Dedifferentiated amniotic fluid mesenchymal stem cell (primary cell): ENCODE measurements around the gene ETNK2.
"Not testable (repeated sequence)": the region's sequence is repeated elsewhere in the genome, so short reads cannot be mapped to it uniquely, and the experiment has no call there.

Experiments
- DNase-seq: peaks from one replicate; pipeline ENCODE4 v3.0.0-alpha.2; 2016; ENCODE audit errors: extremely low spot score

ETNK2 gene

DNA sequence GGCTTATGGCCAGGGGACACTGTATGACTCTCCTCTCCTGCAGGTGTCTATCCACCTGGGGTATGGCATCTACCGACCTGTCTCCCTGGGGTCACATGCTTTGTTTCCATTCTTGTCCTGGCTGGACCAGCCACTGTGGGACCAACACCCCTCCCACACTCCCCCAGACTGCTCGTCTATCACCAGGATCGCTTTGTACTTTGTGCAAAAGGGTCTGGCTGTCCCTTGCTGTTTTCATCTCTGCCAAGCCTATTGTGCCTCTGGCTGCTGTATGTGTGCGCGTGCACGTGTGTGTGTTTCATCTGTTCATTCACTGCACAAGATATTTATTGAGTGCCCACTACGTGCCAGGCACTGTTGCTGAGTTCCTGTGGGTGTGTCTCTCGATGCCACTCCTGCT, 25.5 kb downstream of the ETNK2 start:
- no peak for DNase-seq

DNA sequence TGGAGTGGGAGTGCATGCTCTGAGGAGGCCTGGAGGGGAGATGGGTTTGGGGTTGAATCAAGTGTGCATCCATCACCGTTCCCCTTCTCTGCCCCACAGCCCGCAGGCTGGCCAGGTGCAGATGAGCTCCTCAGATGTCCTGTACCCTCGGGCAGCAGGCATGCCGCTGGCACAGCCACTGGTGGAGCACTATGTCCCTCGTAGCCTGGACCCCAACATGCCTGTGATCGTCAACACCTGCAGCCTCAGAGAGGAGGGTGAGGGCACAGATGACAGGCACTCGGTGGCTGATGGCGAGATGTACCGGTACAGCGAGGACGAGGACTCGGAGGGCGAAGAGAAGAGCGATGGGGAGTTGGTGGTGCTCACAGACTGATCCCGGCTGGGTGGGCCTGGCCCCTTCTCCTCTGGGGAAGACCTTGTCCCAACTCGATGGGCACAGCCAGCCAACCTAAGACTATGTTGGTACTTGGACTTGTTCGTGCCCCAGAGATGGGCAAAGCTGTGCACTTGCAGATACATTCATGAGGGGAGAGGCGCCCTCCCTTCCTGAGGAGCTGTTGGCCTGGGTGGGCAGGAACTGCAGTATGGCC, 26.0 kb downstream of the ETNK2 start:
- DNase-seq, result no peak

DNA sequence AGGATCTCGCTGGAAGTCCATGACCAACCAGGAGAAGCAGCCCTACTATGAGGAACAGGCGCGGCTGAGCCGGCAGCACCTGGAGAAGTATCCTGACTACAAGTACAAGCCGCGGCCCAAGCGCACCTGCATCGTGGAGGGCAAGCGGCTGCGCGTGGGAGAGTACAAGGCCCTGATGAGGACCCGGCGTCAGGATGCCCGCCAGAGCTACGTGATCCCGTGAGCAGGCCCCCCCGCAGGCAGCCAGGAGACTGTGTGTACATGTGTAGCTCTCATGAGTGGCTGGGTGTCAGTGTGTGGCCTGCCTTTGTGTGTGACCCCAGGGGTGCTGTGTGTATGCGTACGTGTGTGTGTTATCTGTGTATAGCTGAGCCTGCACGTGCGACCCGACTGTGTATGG, 27.2 kb downstream of the ETNK2 start:
- DNase-seq, result no peak

DNA sequence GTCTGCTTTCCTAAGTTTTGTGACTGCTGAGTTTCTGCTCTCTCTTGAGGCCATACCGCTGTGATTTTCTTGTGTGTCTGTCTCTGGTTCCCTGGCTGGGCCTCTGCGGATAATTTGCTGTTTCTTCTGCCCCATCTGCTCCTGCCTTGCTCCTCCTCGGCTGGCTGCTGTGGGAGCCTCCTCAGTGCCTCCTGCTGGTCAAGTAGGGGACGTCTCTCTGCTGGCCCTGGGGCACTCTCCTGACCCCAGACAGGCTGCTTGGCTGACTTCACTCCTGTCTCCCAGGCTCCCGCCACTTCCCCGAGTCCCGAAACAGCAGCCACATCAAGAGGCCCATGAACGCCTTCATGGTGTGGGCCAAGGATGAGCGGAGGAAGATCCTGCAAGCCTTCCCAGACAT, 28.5 kb downstream of the ETNK2 start:
- no peak for DNase-seq

DNA sequence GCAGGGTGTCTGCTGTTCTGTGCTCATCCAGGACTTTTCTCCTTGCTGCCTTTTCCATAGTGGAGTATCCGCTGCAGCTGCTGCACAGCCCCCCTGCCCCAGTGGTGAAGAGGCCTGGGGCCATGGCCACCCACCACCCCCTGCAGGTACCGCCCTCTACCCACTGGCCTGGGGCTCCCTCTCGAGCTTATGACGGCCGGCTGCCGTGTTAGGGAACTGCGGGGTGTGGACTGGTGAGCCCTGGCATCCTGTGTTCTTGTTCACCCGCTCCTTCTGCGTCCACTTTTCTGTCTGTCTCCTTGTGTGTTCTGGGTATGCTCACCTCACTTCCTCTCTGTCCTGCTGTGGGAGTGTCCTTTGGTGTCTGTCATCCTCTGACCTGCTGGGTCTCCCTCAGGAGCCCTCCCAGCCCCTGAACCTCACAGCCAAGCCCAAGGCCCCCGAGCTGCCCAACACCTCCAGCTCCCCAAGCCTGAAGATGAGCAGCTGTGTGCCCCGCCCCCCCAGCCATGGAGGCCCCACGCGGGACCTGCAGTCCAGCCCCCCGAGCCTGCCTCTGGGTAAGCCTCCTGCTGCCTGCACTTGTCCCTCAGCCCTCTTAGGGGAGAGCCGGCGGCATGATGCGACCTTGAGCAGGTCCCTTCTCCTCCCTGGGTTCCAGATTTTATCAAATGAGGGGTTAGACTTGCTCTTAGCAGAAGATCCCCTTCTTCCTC, 29.8 kb downstream of the ETNK2 start:
- no peak for DNase-seq

DNA sequence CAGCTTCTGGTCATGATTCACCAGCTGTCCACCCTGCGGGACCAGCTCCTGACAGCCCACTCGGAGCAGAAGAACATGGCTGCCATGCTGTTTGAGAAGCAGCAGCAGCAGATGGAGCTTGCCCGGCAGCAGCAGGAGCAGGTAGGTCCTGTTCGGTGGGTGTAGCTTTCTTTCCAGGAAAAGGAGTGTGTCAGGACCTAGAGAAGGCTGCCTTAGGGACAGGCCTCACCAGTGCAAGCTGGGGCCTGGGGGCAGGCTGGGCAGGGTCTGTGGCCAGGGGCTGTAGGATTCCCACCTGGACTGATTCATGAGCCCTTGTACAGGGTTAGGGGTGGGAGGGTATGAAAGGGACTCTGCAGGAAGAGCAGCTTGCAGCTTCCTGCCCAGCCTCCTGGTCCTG, 35.3 kb downstream of the ETNK2 start:
- no peak for DNase-seq

DNA sequence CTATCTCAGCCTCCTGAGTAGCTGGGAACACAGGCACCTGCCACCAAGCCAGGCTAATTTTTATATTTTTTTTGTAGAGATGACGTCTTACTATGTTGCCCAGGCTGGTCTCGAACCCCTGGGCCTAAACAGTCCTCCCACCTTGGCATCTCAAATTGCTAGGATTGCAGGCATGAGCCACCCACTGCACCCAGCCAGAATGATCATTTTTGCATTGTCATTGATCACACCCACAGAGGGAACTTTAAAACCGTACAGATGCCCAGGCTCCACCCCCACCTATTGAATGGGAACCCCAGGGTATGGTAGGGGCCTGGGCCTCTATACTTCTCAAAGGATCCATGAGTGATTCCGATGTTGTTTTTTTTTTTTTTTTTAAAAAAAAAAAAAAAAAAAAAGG, 36.7 kb downstream of the ETNK2 start:
- no peak for DNase-seq

DNA sequence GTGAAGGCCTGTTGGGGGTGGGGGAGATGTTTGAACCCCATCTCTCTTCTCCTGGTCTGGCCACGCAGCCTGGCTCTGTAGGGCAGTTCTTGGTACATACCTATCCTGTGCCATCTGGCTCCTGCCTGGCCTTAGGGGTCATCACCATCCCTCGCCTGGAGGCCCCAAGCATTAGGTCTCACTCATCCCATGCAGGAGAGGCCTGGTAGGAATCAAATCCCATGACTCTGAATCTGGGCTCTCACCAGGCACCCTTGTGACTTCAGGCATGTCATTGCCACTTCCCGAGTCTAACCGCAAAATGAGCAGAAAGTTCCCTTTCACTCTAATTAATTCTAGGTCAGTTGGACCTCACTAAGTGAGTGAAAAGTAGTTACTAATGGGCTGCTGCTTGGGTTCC, 37.2 kb downstream of the ETNK2 start:
- DNase-seq, result no peak

DNA sequence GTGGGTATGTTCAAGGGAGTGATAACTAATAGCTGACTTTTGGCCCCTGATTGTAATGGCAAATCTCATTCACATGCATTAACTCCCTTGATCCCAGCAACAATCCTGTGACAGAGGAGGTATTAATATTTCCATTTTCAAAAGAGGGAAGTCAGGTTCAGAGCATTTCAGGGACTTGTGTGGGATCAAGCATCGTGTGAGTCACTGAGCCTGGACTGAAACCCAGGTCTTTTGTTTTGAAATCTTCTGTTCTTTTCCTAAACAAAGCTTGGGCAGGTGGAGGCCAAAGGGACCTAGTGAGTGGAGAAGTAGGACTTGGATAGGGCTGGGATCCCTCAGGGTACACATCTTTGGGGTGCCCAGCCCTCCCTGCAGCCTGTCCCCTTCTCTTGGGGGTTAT, 37.9 kb downstream of the ETNK2 start:
- DNase-seq, result no peak

DNA sequence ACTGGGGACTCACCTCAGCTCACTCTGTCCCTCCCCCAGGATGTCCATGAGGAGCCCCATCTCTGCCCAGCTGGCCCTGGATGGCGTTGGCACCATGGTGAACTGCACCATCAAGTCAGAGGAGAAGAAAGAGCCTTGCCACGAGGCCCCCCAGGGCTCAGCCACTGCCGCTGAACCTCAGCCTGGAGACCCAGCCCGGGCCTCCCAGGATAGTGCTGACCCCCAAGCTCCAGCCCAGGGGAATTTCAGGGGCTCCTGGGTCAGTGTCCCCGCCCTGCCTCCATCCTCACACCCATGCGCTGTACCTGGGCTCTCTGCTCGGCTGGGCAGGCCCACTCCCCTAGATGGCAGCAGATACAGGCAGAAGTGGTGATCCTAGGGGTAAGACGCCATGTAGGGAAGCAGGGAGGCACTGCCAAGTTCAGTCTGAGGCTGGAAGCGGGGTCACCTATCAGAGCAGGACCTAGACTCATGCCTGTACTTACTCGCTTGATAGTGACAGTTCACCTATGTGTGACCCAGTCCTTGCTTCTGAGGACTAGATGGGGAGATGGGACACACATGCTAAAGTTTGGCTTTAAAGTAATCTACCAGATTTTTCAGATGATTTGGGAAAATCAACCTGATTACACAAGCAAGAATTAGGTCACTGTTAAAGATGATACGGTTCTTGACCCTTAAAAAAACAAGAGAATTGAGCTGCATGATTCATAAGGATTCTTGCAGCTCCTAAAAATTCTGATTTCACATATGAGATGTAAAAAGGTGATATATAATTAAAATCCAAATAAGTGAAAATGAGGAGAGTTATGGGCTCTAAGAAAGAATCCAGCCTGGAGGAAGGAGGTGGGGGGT, 38.7 kb downstream of the ETNK2 start:
- DNase-seq, result no peak

DNA sequence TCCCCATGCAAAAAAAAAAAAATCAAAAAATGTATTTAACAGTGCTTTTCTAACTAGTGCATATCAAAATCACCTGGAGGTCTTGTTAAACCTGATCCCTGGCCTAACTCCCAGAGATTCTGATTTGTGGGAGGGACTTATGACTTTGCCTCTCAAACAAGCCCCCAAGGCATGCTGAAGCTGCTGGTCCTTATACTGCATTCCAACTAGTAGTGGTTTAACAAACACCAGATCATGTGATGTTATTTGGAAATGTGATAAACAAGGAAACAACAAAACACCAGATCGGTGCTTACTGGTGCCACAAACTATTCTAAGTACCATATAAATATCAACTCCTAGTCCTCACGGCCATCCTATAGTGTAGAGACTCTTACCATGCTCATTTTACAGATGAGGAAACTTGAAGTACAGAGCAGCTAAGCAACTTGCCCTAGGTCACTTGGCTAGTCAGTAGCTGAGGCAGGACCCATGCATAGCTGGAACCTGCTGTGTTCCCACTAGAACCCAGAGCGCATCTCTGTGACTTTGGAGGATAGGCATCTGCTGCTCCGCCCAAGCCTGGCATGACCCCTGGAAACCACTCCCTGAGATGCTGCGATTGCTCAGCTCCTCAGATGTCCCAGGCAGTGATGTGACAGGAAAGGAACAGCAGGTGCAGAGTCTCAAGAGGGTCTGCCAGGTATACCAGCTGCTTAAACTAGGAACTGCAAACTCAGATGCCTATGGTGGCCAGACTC, 40.8 kb downstream of the ETNK2 start:
- no peak for DNase-seq

DNA sequence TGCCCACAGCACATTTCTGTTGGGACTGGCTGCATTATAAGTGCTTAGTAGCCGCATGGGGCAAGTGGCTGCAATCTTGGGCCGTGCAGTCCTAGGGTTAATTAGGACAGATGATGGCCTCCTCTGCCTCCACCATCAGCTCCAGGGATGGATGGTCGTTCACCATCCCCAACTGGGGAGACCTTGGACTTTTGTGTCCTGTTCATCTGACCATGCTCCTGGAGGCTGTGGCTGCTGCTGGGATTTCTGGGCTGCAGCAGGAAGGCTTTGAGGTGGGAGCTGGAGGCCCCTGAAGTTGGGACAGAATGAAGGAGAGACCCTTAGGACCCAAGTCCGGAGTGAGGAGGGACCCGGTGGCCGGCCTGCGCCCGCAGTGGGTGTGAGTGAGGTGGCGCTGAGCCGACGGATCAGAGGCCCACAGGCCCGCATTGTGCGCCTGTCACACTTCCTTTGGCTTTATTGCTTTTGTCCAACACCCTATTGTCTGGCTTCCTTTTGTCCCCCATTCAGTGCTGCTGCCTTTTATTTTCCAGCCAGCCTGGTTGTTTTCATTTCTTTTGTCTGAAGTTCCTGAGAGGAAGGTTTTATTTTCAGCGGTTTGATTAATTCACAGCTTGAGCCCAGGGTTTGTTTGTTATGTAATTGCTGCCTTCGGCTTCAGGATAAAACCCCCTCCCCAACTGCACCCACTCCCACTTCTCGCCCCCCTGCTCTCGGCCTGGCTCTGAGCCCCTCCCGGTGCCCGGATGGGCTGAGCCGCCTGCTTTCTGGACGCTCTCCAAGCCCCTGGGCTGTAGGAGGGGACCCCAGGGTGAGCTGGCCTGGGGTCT, 43.3 kb downstream of the ETNK2 start:
- DNase-seq, result no peak

DNA sequence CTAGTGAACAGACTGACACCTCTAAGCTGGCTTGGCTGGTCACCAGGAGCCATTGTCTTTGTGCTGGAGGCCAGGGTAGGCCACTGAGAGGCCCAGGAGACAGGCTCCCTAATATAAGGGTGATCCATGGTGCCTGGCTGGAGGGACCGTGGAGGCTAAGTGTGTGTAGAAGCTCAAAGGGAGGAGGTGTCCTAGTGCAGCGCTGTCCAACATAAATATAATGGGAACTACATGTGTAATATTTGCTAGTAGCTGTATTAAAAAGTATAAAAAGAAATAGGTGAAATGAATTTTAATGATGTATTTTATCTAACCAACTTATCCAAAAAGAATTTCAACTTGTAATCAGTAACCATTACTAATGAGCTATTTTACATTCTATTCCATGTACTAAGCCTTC, 44.0 kb downstream of the ETNK2 start:
- no peak for DNase-seq

DNA sequence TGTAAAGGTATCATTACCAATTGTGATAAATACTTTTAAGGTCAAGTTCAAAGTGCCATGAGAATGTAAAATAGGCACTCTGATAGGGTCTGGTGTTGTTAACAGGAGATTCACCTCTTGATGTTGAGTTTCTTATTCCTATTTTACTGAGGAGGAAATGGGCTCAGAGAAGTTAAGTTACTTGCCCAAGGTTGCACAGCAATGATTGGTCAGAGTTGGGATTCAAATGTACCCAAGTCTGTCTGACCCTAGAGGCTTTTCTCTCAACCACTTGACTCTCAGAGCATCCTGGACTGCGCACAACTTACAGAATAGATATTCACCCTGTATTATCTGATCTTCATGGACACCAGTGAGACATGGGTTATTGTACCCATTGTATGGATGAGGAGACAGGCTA, 45.0 kb downstream of the ETNK2 start:
- DNase-seq, result no peak

DNA sequence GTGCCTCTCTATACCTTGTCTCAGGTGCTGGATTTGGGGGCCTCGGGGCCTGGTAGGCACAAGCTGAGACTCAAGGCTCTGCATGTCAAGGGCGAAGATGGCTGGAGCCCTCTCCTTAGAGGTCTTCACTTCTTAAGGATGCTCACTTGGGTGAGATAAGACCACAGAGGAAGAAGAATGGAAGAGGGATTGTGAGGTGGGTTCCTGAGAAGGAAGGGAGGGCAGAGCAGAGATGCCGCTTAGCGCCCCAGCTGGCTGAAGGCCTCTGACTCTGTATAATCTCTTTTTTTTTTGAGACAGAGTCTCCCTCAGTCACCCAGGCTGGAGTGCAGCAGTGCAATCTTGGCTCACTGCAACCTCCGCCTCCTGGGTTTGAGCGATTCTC, 46.7 kb downstream of the ETNK2 start:
- DNase-seq, result no peak

DNA sequence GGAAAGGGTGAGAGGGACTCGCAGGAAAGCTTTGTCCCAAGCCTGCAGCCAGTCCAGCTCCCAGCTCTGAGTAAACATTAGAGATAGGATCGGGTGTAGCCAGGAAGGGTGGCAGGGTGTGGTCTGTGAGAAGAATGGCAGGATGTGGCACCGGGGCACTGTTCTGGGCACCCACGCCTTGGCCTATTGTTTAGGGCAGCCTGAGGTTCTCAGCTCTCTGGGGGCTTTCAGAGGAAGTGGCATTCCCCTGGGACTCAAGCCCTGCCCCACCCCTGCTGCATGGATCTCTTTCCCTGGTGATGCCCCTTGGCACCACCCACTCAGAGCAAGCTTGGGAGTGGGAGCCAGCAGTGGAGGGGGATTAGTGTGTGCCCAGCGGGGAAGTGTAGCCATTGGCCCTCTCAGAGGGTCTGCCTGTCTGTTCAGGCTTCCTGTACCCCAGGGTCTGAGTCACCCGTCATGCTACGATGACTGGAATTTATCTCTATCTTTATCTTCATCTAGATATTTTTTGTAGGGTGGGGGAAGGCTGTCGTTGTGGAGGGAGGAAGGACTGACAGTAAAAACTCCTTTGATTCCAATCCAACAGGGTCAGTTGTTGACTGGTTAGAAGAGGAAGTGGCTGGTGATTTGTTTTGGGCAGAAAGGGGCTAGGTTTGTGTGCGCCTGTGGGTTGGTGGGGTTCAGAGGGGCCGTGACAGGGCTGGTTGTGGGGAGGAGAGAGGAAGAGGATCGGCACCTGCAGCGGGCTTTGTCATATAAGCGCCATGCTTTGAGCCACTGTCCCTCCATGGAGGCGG, 47.3 kb downstream of the ETNK2 start:
- no peak for DNase-seq

DNA sequence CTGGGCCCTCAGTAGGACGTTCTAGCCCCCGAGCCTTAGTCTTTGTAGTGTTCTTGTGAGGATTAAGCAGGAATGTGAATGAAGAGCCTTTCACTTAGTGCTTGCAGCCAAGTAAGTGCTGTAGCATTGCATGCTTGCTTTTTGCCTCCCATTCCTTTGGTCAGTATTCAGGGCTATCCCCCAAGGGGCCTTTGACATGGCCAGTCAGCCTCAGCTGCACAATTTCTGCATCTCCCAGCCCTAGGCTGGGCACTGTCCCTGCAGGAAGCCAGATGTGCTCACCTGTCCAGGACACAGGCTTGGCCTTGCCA, 48.5 kb downstream of the ETNK2 start:
- DNase-seq, result no peak

DNA sequence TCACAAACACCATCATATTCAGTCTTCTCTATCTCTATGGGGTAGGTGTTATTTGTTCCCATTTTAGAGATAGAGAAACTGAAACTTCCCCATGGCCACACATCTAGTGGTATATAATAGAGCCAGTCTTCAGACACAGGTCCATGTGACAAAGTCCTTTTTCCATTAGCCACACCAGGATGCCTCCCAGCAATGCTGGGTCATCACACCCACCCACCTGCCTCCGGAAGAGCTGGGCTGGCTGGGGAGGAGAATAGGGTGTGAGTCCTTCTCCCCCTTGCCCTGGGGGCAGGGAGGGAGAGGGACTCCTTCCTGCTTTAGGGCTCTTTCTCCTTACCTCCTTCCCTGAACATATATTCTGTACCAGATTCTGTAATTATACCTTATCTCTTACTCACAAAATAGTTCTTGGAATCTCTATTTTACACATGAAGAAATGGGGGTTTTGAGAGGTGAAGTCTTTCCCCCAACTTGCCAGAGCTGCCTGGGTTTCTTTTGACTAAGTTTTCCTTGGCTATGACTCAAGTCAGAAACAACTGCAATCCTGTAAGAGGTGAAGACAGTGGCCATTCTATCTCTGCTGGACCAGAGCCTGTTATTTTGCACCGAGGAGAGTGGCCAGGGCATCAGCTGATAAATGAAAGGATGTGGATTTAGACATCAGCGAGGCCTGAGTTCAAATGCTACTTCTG, 49.0 kb downstream of the ETNK2 start:
- DNase-seq, result no peak

DNA sequence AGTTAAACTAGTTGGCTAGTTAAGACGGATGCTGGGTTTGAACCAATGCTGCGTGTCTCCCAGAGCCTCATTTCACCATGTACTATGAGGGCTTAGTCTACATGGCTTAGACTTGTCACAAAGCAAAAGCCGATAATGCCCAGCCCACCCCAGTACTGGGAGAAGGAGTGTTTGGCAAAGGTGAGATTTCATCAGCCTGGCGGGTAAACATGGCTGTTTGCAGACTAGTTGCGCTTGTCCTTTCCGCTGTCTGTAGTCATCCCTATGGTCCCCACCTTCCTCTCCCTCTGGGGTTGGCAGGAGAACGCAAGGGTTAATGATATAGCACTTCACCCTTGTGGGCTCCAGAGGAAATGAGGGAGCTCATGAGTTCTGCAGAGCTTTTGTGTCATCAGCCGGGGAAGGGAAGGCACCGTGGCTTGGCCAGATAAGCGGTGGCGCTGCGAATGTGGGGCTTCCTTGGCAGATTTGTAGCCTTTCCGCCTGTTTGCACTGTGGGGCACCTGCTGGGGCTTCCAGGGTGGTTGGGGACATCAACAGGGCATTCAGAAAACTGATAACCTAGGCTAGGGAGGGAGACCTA, 49.7 kb downstream of the ETNK2 start:
- no peak for DNase-seq

DNA sequence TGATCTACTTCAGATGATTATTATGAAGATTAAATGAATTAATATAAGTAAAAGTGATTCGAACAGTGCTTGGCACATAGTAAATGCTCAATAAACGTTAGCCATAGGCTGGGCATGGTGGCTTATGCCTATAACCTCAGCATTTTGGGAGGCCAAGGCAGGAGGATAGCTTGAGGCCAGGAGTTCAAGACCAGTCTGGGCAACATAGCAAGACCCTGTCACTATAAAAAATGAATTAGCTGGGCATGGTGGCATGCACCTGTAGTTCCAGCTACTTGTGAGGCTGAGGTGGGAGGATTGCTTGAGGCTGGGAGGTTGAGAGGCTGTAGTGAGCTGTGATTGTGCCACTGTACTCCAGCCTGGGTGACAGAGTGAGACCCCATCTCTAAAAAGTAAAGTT, 52.1 kb downstream of the ETNK2 start:
- DNase-seq, result not testable (repeated sequence)
